Dermis blood vessel endothelial cell (primary cell): Measurements from ENCODE around the gene MORN1. TPM values are rescaled to one million over a fixed set of nuclear protein-coding genes. Genes with fewer than 3 reads are reported as not detected.
A peak's percentile ranks its signal among the peaks of the same experiment; 100 is the strongest.

Experiments used
- DNase-seq: peaks from one replicate; pipeline ENCODE4 v3.0.0; 2010
- total RNA-seq: library from RNA; depleted of rRNA; stranded (reverse); fragments of >200 nt; gene quantifications from 2 replicates; pipeline ENCODE4 v1.2.3, GENCODE V29; 2014

Gene MORN1
- total RNA-seq, 1 donor from 2014 or later: 7.7 TPM

- DNase-seq: no peak
These were observed 13.0 kb upstream of the MORN1 start for GRCh38 chr1:2404142-2404889.

- DNase-seq: no peak
These were observed 11.9 kb upstream of the MORN1 start for GRCh38 chr1:2403273-2403672.

- DNase-seq: no peak
These were observed 11.1 kb upstream of the MORN1 start for GRCh38 chr1:2402420-2402819.

GRCh38 chr1:2400950-2401649 lies 9.7 kb upstream of the MORN1 start:
- no peak for DNase-seq

GRCh38 chr1:2400576-2400909 lies 9.2 kb upstream of the MORN1 start:
- DNase-seq: no peak

GRCh38 chr1:2399890-2400575 lies 8.7 kb upstream of the MORN1 start:
- no peak for DNase-seq

GRCh38 chr1:2398871-2399270 lies 7.5 kb upstream of the MORN1 start:
- no peak for DNase-seq

- no peak for DNase-seq
These were observed 5.8 kb upstream of the MORN1 start for GRCh38 chr1:2397007-2397679.

GRCh38 chr1:2396476-2396875 lies 5.1 kb upstream of the MORN1 start:
- no peak for DNase-seq

GRCh38 chr1:2396059-2396458 lies 4.7 kb upstream of the MORN1 start:
- no peak for DNase-seq

GRCh38 chr1:2395245-2395644 lies 3.9 kb upstream of the MORN1 start:
- DNase-seq: no peak

GRCh38 chr1:2394761-2395160 lies 3.4 kb upstream of the MORN1 start:
- DNase-seq: no peak

- no peak for DNase-seq
These were observed 2.9 kb upstream of the MORN1 start for GRCh38 chr1:2394220-2394619.

- no peak for DNase-seq
These were observed 2.1 kb upstream of the MORN1 start for GRCh38 chr1:2393471-2393877.

- DNase-seq: peak; percentile 22
These were observed 1.3 kb upstream of the MORN1 start for GRCh38 chr1:2392686-2393085.

- DNase-seq: peak; percentile 31
These were observed 666 bp upstream of the MORN1 start for GRCh38 chr1:2391931-2392509.

GRCh38 chr1:2389644-2390043 lies 1.7 kb downstream of the MORN1 start:
- DNase-seq: no peak

GRCh38 chr1:2388004-2388913 lies 3.1 kb downstream of the MORN1 start:
- no peak for DNase-seq

- no peak for DNase-seq
These were observed 4.4 kb downstream of the MORN1 start for GRCh38 chr1:2386636-2387611.

- DNase-seq: no peak
These were observed 5.6 kb downstream of the MORN1 start for GRCh38 chr1:2385606-2386280.
